Cardiac septum (tissue), 1 donor: Measurements from ENCODE around the gene KLF1. TPM values are rescaled to one million over a fixed set of nuclear protein-coding genes. Genes with fewer than 3 reads are reported as not detected.

Experiments
- DNase-seq: peaks from one replicate; pipeline ENCODE4 v3.0.0-alpha.2; 2020; ENCODE audit warnings: low spot score
- intact Hi-C: fragments of 100-400 bp; cut with DNase I; formaldehyde crosslinking; loops from one replicate; pipeline ENCODE4 v1.14.0; 2022
- microRNA-seq: library from miRNA; unstranded; fragments of <30 nt; microRNA quantifications from one replicate; pipeline ENCODE4 v1.2.0, GENCODE V29; 2020
- total RNA-seq: library from RNA; stranded (reverse); fragmentation: NEBNext Ultra II Directional; extraction: Animal tissue kit (Norgen Biotek cat#: 25700); gene quantifications from one replicate; pipeline ENCODE4 v1.2.1, GENCODE V29; 2021
- donor health status: DM: no; HTN: no; CAD: no.

Gene KLF1
- total RNA-seq, 1 donor from 2014 or later = 0.38 TPM

DNA sequence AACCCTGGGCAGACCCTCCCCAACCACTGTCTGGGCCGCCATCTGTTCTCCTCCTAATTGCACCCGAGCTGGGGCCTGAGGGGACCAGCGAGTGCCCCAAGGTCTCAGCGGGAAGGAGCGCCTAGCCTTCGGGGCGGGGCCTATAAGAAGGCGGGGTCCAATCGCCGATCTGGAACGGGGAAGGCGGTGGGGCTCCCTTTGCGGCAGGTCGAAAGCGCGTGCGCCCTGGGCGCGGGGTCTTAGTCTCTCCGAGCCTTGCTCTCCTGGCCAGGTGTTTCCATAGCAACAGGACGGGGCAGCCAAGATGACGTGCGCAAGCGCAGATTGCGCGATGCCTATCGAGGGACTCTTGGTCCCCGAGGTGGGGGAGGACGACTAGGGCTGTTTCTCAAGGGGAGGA is 45.9 kb downstream of the KLF1 start:
- intact Hi-C loops = loop anchor here (10.0 kb wide), 1 partner anchor 166 kb away; no protein-coding TSS in a partner anchor

GRCh38 chr19:12840091-12841079 is 46.6 kb downstream of the KLF1 start:
- intact Hi-C loops = loop anchor here (10.0 kb wide), 1 partner anchor 166 kb away; no protein-coding TSS in a partner anchor

More for the DNA sequence above, 45.9 kb downstream of the KLF1 start:
- no peak for DNase-seq

DNA sequence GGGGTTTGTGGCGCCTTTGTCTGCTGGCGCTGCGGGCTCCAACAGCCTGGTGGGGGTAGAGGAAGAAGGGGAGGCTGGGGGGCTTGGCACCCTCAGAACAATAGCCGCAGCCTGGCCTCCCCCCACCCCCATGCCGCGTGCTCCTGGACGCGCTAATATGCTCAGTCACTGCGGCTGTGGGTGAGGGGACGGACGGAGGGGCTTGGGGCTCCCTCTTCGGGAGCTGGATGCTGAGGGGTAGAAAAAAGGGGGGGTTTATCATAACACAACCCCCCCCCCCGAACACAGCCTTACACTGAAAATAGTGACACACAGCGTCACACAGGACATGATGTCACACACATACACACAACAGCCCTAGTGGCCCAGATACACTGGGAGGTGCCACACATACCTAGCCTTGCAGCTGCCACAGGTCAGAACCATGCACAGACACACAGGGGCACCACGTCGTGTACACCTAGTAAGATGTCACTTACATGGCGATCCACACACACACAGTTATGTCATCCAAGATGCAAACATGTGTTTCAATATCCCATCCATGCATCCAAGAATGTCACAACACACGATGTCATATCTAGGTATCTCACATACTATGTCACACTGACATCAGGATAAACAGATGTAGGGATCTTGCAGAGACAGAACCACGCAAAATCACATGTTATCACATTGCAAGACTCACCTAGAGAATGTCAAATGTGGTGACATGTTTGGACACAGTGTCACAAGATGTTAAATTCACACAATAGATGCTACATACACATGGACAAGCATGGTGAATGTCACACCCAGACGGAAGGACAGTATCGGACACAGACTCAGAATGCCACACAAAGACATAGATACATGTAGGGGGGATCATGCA is 47.9 kb downstream of the KLF1 start:
- intact Hi-C loops = loop anchor here (5.0 kb wide), 1 partner anchor 37 kb away; the partner anchor contains the start of genes PRDX2 and THSD8
- no peak for DNase-seq

More at GRCh38 chr19:12840091-12841079, 46.6 kb downstream of the KLF1 start:
- DNase-seq = no peak

GRCh38 chr19:12838182-12838885 is 48.7 kb downstream of the KLF1 start, which contains the start of gene MAST1:
TSS of gene MAST1 (plus strand) at chr19:12838515. CDS start at chr19:12838573, 58 bp downstream.
- intact Hi-C loops = loop anchor here (5.0 kb wide), 1 partner anchor 36 kb away; the partner anchor contains the start of genes PRDX2 and THSD8
- no peak for DNase-seq

GRCh38 chr19:12837225-12837624 is 49.8 kb downstream of the KLF1 start:
- intact Hi-C loops = loop anchor here (5.0 kb wide), 1 partner anchor 35 kb away; the partner anchor contains the start of genes PRDX2 and THSD8
- DNase-seq = no peak

GRCh38 chr19:12836529-12836863 is 50.5 kb downstream of the KLF1 start:
- DNase-seq = no peak
- intact Hi-C loops = loop anchor here (5.0 kb wide), 1 partner anchor 34 kb away; the partner anchor contains the start of genes PRDX2 and THSD8

- no peak for DNase-seq
- intact Hi-C loops = loop anchor here (5.0 kb wide), 1 partner anchor 33 kb away; the partner anchor contains the start of genes PRDX2 and THSD8
These were observed 51.8 kb downstream of the KLF1 start for GRCh38 chr19:12834976-12835757.

- no peak for DNase-seq
- intact Hi-C loops = no loop called here
These were observed 52.4 kb downstream of the KLF1 start, which contains the start of gene RTBDN for GRCh38 chr19:12834566-12834943. TSS of gene RTBDN (minus strand) at chr19:12834579. CDS start at chr19:12829979, 4,600 bp downstream.

Small RNA genes lying within 50 kb of the gene (microRNA-seq; reads per million reads assigned to microRNA genes)
- gene MIR5695 = not detected
- not detected for gene MIR6794

Other genes with a start within 250 kb of the KLF1 start
- 20.6 TPM for gene MAN2B1, start 220.5 kb downstream of the KLF1 start, total RNA-seq
- gene WDR83, start 220.4 kb downstream of the KLF1 start, total RNA-seq = 10.0 TPM
- gene DHPS, start 205.3 kb downstream of the KLF1 start, total RNA-seq = 49.0 TPM
- not detected for gene GNG14, start 199.2 kb downstream of the KLF1 start, total RNA-seq
- gene FBXW9, start 190.6 kb downstream of the KLF1 start, total RNA-seq = 2.2 TPM
- gene TNPO2, start 163.3 kb downstream of the KLF1 start, total RNA-seq = 50.4 TPM
- 111 TPM for gene TRIR, start 152.5 kb downstream of the KLF1 start, total RNA-seq
- gene GET3, start 149.7 kb downstream of the KLF1 start, total RNA-seq = 58.4 TPM
- not detected for gene BEST2, start 135.4 kb downstream of the KLF1 start, total RNA-seq
- gene HOOK2, start 111.6 kb downstream of the KLF1 start, total RNA-seq = 101 TPM
- gene JUNB, start 95.7 kb downstream of the KLF1 start, total RNA-seq = 97.7 TPM
- gene PRDX2, start 85.4 kb downstream of the KLF1 start, total RNA-seq = 595 TPM
- gene THSD8, start 85.1 kb downstream of the KLF1 start, total RNA-seq = 0.94 TPM
- 4.4 TPM for gene RNASEH2A, start 80.6 kb downstream of the KLF1 start, total RNA-seq
- not detected for gene RTBDN, start 52.6 kb downstream of the KLF1 start, total RNA-seq
- gene MAST1, start 48.7 kb downstream of the KLF1 start, total RNA-seq = 0.65 TPM
- 21.3 TPM for gene DNASE2, start 5.8 kb downstream of the KLF1 start, total RNA-seq
- 33.2 TPM for gene GCDH, start 4.0 kb upstream of the KLF1 start, total RNA-seq
- not detected for gene SYCE2, start 32.1 kb upstream of the KLF1 start, total RNA-seq
- gene FARSA, start 46.5 kb upstream of the KLF1 start, total RNA-seq = 36.3 TPM
- 412 TPM for gene CALR, start 51.4 kb upstream of the KLF1 start, total RNA-seq
- gene RAD23A, start 58.7 kb upstream of the KLF1 start, total RNA-seq = 143 TPM
- gene GADD45GIP1, start 70.0 kb upstream of the KLF1 start, total RNA-seq = 23.5 TPM
- gene DAND5, start 82.4 kb upstream of the KLF1 start, total RNA-seq = 11.4 TPM
- 123 TPM for gene NFIX, start 108.3 kb upstream of the KLF1 start, total RNA-seq
- gene LYL1, start 215.7 kb upstream of the KLF1 start, total RNA-seq = 9.4 TPM
- gene TRMT1, start 229.5 kb upstream of the KLF1 start, total RNA-seq = 17.5 TPM
- 33.8 TPM for gene NACC1, start 231.1 kb upstream of the KLF1 start, total RNA-seq